Dermis blood vessel endothelial cell (primary cell): ENCODE measurements around the gene TMPRSS13. TPM values are rescaled to one million over a fixed set of nuclear protein-coding genes. Genes with fewer than 3 reads are reported as not detected.

Experiments used
- DNase-seq: peaks from one replicate; pipeline ENCODE4 v3.0.0; 2010
- total RNA-seq: library from RNA; depleted of rRNA; stranded (reverse); fragments of >200 nt; gene quantifications from 2 replicates; pipeline ENCODE4 v1.2.3, GENCODE V29; 2014

TMPRSS13 gene
- total RNA-seq, 1 donor from 2014 or later: not detected

- DNase-seq: no peak
Observed at GRCh38 chr11:117884994-117885393, 44.2 kb downstream of the TMPRSS13 start.

- DNase-seq: no peak
Observed at GRCh38 chr11:117883063-117883462, 46.1 kb downstream of the TMPRSS13 start.

DNA sequence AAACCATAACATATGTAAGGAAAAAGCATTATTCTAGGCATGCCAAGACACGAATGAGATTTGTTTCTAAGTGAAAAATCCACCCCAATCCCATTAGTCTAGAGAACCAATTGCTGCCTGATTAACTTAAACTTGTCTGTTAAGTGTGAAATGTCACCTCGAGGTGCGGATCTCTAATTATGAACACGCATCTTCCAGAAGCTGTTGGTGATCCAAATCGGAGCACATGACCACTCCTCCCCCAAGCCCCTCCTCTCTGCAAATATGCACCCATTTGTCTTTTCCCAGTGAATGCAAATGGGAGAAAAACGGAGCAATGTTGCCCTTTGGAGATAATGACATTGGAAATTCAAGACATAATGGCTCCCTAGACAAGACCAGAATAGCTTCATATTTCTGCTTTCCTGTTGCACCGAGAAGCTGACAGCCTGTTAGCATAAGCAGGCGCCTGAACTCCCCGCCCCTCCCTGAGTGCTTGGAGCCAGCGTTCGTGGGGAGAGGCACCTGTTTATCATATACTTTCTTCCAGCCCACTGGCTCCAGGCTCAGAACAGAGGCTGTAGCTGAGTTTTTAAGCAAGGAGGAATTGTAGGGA is 46.8 kb downstream of the TMPRSS13 start:
- DNase-seq: no peak

DNA sequence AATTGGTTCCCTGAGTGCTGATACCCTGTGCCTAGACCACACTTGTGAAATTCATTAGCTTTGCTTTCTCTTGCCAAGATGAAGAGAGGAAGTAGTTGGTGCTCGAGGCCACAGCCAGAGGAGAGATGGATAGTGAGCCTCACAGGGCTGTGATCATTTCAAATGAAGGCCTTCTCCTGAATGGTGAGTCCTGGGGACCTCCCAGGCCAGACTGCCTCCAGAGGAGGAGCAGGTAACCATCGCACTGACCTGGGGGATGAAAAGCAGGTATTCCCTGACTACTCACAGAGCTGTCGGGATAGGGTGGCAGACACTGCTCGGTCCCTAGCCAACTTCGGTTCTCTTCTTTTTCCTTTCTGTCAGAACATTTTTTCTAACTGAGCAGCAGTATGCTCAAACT is 48.0 kb downstream of the TMPRSS13 start:
- no peak for DNase-seq

GRCh38 chr11:117879516-117880480 is 49.4 kb downstream of the TMPRSS13 start:
- DNase-seq: no peak

- no peak for DNase-seq
Observed at GRCh38 chr11:117878939-117879475, 50.2 kb downstream of the TMPRSS13 start.

GRCh38 chr11:117878314-117878938 is 50.8 kb downstream of the TMPRSS13 start:
- no peak for DNase-seq

DNA sequence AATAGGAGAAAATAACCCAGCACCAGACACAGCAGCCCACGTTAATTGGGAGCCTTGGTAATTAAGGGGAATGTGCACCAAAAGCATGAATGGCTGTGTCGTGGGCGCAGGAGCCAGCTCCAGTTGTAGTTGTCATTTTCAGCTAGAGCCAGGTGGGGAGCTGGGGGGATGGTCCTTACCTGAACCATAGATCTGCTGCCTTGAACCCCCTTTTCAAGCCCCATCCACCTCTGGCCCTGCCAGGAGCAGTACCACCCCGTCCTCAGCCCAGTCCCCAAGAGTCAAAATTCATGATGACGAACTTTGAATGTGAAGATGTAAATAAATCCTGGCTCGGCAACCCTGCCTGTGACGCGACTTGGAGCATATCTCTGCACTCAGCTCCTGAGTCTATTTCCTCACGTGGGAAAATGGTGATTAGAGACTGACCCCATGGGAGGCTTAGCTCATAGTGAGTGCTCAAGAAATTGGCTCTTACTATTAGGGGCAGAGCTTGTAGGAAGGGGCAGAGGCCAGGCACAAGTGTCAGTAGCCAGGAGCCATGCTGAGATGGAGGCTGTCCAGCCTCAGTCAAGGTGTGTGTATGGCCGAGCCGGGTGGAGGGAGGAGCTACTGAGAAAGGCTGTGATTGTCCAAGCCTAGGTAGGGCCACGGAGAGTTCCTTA is 52.0 kb downstream of the TMPRSS13 start:
- DNase-seq: no peak

- no peak for DNase-seq
Observed at GRCh38 chr11:117876341-117877119, 52.7 kb downstream of the TMPRSS13 start, which contains the start of gene FXYD6. FXYD6 (minus strand) TSS chr11:117876658; CDS start chr11:117842776, 33,882 bp downstream.

DNA sequence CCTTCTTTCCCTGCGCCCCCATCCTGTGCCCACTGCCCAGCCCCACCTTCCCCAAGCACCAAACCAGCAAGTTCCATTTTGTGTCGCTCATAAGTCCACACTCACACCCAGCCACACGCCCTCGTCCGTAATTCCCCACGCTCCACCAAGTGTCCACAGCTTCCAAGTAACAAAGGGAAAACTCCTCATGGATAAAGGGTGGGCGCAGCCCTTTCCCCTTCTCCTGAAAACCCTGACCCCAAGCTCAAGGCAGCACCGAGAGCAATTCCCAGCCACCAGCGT is 53.2 kb downstream of the TMPRSS13 start:
- no peak for DNase-seq

DNA sequence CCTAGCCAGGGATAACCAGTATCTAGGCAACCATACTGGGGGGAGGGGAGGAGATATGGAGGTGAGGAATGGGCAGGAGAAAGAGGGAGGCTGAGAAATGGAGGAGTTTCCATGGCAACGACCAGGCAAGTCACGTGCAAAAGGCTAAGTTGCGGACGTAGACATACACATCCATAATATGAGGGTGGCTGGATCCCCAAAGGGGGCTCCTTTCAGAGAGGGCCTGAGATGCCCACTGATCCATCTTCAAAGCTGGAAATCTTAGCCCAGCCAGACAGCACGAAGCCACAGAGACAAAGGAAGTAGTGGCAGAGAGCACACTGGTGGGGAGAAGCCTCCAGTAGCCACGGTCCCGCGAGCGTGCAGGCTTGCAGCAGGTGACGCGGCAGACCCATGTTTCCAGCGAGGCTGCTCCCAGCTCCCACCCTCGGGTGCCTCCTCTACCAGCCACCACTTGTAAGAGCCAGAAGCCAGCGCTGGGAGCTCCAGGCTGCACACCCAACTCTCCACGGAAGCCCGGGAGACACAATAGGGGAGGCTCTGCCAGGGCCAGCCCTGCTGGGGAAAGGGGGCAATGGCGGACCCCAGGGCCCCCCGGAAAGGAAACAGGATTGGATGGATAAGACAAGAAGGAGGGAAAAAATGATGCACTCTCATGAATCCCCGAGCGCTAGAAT is 53.7 kb downstream of the TMPRSS13 start:
- no peak for DNase-seq

DNA sequence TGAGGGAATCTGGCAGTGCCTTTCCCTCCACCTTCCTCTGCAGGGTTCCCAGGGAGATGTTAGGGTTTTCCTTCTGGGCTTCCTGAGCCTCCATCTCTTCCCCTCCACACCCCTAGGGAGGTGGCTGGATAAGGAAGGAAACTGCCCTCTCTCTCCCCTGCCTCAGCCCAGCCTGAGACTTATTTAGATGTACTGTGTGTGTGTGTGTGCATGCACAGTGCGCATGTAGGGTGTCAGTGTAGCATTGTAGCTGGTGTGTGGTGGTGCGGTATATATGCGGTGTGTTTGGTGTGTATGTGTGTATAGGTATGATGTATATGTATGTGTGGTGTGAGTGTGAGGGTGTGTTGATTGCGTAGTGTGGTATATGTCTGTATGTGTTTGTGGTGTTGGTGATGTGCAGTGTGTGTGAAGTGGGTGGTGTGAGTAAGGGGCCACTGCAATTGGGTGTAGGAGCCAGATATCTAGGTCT is 54.3 kb downstream of the TMPRSS13 start:
- DNase-seq: no peak

DNA sequence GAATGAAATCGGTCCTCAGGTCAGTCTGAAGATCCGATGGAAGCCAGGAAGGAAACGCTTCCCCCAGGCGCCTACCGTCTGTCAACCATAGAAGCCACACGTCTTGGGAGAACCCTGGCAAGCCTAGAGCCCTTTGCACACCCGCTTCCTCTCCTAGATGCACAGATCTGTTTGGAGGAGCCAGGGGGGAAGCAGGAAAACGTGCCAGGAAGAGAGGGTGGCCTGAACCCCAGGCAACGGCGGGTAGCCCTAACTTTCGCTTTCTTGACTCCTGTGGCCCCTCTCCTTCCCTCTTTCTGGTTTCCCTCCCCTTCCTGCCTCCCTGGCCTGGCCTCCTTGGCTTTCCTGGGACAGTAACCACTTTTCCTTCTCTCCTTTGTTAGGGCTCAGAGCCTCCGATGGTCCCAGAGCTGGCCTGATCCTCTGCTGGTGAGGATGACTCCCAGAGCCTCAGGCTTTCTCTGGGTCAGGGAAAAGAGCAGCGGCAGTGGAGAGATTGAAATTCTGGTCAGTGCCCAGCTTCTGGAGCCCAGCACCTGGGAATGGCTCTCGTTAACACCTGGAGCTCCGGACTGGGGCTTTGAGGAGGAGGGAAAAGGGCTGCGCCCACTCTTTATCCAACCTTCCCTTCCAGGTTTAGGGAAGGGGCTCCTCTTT is 54.8 kb downstream of the TMPRSS13 start:
- no peak for DNase-seq

GRCh38 chr11:117873828-117874125 is 55.4 kb downstream of the TMPRSS13 start:
- DNase-seq: no peak

DNA sequence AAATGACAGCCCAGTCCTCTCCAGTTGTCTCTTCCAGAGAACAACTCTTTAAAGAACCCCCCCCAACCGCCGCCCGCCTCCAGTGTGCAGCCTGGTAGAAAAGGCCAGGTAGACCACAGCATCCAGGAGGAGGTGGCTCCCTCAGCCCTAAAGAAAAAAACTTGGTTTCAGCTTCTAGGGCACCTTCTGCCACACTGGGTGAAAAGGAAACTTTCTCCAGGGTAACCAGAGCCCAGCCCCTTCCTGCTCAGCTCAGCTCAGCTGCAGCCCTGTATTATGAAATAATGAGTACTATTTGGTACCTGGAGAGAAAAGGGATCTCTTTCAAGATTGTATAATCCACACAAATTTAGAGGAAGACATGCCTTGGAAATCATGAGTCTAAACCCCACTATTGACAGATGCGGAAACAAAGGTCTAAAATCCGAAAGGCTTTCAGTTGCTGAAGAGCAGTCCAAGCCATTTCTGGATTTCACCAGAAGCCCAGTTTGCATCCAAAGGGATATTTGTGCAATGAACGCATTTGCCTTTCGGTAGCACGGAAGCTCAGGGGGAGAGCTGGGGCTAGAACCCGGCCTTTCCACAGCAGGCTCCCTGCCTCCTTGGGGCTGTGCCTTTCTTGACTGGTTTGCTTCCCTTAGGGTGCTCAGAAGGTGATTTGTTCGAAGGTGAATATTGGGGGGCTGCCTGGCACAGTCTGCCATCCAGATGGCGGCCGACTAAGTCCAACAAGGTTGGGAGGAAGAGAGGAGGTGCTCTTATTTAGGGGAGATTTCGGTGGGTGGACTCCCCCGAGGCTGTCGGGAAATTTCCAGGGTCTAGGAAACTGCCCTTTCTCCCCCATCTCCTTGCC is 56.0 kb downstream of the TMPRSS13 start:
- DNase-seq: no peak

GRCh38 chr11:117872420-117872961 is 56.7 kb downstream of the TMPRSS13 start:
- no peak for DNase-seq

GRCh38 chr11:117871784-117872183 is 57.4 kb downstream of the TMPRSS13 start:
- DNase-seq: no peak

DNA sequence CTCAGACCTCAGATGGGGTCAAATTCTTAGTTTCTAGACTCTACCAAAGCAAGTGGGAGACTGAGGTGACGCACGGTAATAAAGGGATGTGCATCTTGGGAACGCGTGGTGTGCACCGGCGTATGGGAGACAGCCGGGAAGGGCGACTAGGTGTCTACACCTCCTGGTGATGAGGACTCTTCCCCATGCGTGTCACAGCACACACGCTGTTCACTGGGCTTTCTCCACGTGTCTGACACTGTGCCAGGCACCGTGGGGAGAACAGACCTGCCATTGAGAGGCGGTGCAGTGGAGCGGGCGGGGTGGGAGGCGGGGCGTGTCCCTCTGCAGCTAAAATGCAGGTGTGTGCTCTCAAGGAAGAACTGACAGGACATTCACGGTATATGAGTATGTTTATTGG is 58.0 kb downstream of the TMPRSS13 start:
- no peak for DNase-seq

DNA sequence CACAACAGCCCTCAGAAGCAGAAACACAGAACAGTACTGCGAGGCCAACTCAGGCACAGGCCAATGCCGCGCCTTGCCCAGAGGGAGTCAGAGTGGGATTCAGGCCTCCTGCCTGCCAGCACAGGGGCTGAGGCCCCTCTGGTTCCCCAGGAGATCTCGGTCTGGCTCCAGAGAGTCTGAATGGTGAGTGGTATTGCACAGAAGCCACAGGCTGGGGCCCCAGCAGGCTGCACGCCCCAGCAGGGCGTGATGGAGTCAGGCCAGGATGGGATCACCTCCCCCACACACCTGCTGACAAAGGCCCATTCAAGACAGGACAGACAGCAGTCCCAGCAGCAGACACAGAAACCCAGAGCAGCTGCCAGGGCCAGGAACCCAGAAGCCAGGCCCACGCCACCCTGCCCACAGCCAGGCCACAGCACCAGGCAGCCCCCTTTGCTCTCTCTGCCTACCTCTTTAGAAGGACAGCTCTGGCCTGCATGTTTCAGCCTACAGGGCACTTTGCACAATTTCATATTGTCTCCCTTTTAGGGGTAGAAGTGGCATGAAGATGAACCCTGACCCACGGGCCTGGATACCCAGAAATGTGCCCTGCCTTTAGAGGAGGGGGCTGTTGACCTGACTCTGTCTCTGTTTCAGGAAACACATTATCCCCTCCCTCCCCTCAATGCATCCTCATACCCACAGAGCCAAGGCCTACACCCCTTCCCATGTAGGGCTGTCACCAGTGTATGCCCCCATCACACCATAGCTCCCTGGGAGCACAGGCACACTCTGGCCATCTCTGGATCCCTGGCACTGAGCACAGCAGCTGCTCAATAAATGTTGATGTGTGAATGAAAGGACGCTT is 58.9 kb downstream of the TMPRSS13 start:
- DNase-seq: no peak
